ENCODE data around the gene CD96. TPM values are rescaled to one million over a fixed set of nuclear protein-coding genes. Genes with fewer than 3 reads are reported as not detected.

CD96 gene
- total RNA-seq, 1 donor from 2014 or later, result not detected

DNA sequence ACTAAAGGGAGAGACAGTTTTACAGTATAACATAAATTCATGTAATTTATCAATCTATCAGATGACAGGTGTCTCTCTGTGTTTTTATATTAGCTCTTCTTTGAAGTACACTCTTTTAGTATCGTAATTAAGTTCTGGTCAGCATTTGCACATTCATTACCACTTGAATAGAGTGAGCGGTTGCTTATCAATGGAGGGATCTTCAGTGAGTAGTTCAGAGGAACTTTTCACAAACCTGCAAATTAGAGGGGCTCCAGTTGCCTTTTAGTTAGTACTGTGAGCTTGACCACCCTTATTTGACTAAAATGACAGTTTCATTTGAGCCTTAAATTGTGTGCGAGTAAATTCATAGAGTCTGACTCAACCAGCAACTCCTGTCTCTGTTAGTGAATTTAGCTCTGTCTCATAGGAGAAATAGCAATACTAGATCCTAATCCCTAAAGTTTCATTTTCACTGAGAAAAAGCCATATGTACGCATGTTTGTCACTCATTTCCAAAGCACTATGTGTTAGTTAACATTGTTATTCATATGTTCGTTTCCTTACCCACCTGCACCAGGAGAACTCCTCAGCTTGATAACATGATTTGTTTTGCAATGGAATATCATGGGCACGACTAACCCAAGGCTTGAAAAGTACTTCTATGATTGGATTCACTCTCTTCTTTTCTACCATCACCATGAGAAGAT is 110.6 kb downstream of the CD96 start:
- TF ChIP-seq, protein P1, sequence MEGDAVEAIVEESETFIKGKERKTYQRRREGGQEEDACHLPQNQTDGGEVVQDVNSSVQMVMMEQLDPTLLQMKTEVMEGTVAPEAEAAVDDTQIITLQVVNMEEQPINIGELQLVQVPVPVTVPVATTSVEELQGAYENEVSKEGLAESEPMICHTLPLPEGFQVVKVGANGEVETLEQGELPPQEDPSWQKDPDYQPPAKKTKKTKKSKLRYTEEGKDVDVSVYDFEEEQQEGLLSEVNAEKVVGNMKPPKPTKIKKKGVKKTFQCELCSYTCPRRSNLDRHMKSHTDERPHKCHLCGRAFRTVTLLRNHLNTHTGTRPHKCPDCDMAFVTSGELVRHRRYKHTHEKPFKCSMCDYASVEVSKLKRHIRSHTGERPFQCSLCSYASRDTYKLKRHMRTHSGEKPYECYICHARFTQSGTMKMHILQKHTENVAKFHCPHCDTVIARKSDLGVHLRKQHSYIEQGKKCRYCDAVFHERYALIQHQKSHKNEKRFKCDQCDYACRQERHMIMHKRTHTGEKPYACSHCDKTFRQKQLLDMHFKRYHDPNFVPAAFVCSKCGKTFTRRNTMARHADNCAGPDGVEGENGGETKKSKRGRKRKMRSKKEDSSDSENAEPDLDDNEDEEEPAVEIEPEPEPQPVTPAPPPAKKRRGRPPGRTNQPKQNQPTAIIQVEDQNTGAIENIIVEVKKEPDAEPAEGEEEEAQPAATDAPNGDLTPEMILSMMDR (conservative IDR thresholded peaks at IDR 0.05), result no peak
- Mint-ChIP-seq H3K27me3 (ENCODE audit: low read depth) (no peaks in the 10 kb centered on the region), H3K36me3 (ENCODE audit: low read depth) (no peaks in the 10 kb centered on the region), H3K4me1 (peaks cover 10% of the 10 kb centered on the region), H3K9me3 (no peaks in the 10 kb centered on the region), H3K27ac (ENCODE audit: unreplicated experiment) (no peak overlapping the region), H3K4me3 (no peak overlapping the region)
- no peak for DNase-seq (ENCODE audit: low read depth, low spot score)

DNA sequence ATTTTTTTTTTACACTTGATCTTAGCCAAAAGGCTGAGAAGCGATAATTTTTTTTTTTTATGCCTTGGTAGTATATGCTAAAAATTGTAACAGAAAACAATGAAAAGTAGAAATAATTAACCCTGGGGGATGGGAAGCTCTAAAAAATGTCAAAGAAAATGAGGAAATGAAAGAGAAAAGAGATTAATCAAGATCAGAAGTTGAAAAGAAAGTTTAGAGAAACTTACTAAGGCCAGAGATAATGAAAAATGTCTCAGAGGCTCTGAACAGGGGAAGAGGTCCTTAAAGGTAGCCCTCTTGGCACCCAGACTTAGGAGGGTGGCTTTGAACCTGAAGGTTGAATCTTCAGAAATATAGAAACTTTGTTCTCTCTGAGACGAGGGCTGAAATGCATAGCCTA is 111.8 kb downstream of the CD96 start:
- DNase-seq (ENCODE audit: low read depth, low spot score), result no peak
- TF ChIP-seq, protein P1 (conservative IDR thresholded peaks at IDR 0.05), result no peak
- Mint-ChIP-seq H3K4me3 (no peak overlapping the region), H3K36me3 (ENCODE audit: low read depth) (no peaks in the 10 kb centered on the region), H3K27me3 (ENCODE audit: low read depth) (no peaks in the 10 kb centered on the region), H3K9me3 (no peaks in the 10 kb centered on the region), H3K27ac (ENCODE audit: unreplicated experiment) (no peak overlapping the region), H3K4me1 (peaks cover 10% of the 10 kb centered on the region)

DNA sequence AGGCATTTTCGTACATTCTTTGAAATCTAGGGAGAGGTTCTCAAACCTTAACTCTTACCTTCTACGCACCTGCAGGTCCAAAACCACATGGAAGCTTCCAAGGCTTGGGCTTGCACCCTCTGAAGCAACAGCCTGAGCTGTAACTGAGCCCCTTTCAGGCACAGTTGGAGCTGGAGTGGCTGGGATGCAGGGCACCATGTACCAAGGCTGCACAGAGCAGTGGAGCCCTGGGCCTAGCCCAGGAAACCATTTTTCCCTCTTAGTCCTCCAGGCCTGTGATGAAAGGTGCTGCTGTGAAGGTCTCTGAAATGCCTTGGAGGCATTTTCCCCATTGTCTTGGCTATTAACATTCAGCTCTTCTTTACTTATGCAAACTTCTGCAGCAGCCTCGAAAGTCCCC is 120.0 kb downstream of the CD96 start:
- peaks cover 18% of the 10 kb centered on the region for H3K36me3 Mint-ChIP-seq (ENCODE audit: low read depth)
- H3K4me1 Mint-ChIP-seq, result peaks cover 5% of the 10 kb centered on the region
- H3K27ac Mint-ChIP-seq (ENCODE audit: unreplicated experiment), result no peak overlapping the region
- H3K27me3 Mint-ChIP-seq (ENCODE audit: low read depth), result no peaks in the 10 kb centered on the region
- no peak for DNase-seq (ENCODE audit: low read depth, low spot score)
- no peak overlapping the region for H3K4me3 Mint-ChIP-seq
- peaks cover 19% of the 10 kb centered on the region for H3K9me3 Mint-ChIP-seq
- TF ChIP-seq, protein P1 (conservative IDR thresholded peaks at IDR 0.05), result no peak

DNA sequence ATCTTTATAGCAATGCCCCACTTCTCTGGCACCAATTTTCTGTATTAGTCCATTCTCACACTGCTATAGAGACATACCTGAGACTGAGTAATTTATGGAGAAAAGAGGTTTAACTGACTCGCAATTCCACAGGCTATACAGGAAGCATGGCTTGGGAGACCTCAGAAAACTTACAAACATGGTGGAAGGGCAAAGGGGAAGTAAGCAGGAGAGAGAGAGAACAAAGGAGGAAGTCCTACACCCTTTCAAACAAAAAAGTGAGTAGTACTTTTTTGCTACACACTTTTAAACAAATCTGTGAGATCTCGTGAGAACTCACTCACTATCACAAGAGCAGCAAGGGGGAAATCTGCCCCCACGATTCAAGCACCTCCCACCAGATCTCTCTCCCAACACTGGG is 120.9 kb downstream of the CD96 start:
- Mint-ChIP-seq H3K36me3 (ENCODE audit: low read depth) (peaks cover 18% of the 10 kb centered on the region), H3K4me3 (no peak overlapping the region), H3K4me1 (peaks cover 5% of the 10 kb centered on the region), H3K9me3 (peaks cover 19% of the 10 kb centered on the region), H3K27me3 (ENCODE audit: low read depth) (no peaks in the 10 kb centered on the region), H3K27ac (ENCODE audit: unreplicated experiment) (no peak overlapping the region)
- TF ChIP-seq, protein P1 (conservative IDR thresholded peaks at IDR 0.05), result no peak
- DNase-seq (ENCODE audit: low read depth, low spot score), result no peak

DNA sequence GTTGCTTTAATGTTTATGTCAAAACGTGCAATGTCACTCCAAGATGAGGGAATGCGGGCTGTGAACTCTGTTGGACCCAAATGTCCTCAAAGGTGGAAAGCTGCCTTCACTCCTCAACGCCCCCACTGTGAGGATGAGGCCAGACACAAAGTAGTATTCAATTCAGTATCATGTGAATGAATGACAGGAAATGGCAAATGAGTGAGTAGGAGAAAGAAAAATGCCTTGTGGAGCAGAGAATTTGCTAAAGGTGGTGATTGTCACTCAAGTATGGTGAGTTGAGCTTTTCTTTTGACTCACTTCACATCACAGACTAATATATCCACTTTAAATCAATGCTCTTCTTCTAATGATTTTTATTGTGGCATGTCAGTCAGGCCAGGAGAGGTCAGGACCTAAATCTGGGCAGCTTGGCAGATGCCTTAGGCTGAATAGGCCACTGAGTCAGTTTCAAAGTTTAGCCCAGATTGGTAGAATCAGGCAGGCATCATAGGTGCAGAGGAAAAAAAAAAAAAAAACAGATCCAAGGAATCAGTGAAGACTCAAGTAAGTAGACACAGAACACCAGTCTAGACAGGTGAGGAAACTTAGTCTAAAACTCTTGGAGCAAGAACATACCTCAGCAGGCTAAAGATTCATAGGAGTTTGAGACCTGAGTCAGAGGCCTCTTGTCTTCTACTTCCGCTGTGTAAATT is 124.2 kb downstream of the CD96 start:
- Mint-ChIP-seq H3K27me3 (ENCODE audit: low read depth) (no peaks in the 10 kb centered on the region), H3K36me3 (ENCODE audit: low read depth) (peaks cover 11% of the 10 kb centered on the region), H3K4me3 (no peak overlapping the region), H3K27ac (ENCODE audit: unreplicated experiment) (no peak overlapping the region), H3K9me3 (peaks cover 13% of the 10 kb centered on the region), H3K4me1 (peaks cover 21% of the 10 kb centered on the region)
- TF ChIP-seq, protein P1 (conservative IDR thresholded peaks at IDR 0.05), result no peak
- no peak for DNase-seq (ENCODE audit: low read depth, low spot score)
